Gastroesophageal sphincter (tissue), 4 donors: ENCODE data around the gene OR13J1. TPM values are rescaled to one million over a fixed set of nuclear protein-coding genes. Genes with fewer than 3 reads are reported as not detected.

ENCODE experiments used
- ATAC-seq: fragments of 150-250 bp; one replicate; pipeline ENCODE4 v1.9.1; 2016; ENCODE audit warnings: mild to moderate bottlenecking, moderate library complexity
- H3K27ac ChIP-seq, 4 donors: fragments of 200-600 bp; sonication (generic) in 3 of 4; 1 replicate in 3 of 4; 2 replicates in 1 of 4; pipeline ENCODE4 v1.5.1; 2016 to 2019
- H3K27me3 ChIP-seq: fragments of 200-600 bp; sonication (generic); one replicate; pipeline ENCODE4 v1.5.1; 2019
- H3K36me3 ChIP-seq, 2 donors: fragments of 200-600 bp; sonication (generic); one replicate each; pipeline ENCODE4 v1.5.1; 2019; ENCODE audit warnings: control low read depth in 1 of 2
- H3K4me1 ChIP-seq, 3 donors: fragments of 200-600 bp; sonication (generic); 1 replicate in 2 of 3; 2 replicates in 1 of 3; pipeline ENCODE4 v1.5.1; 2016 to 2019; ENCODE audit warnings: control low read depth in 2 of 3
- H3K4me3 ChIP-seq, 2 donors: fragments of 200-600 bp; sonication (generic); one replicate each; pipeline ENCODE4 v1.5.1; 2019; ENCODE audit warnings: mild to moderate bottlenecking in 1 of 2, moderate library complexity in 1 of 2
- H3K9me3 ChIP-seq, 3 donors: fragments of 200-600 bp; sonication (generic); one replicate each; pipeline ENCODE4 v1.5.1; 2017 to 2019; ENCODE audit warnings: control low read depth in 2 of 3
- EP300 ChIP-seq: sonication (generic); formaldehyde crosslinking; IDR thresholded peaks from one replicate; pipeline ENCODE4 v1.6.1; 2017; ENCODE audit warnings: antibody characterized with exemption, mild to moderate bottlenecking
- POLR2A ChIP-seq, 2 donors: fragments of 450-650 bp; IDR thresholded peaks; one replicate each; pipeline ENCODE4 v1.6.1; 2017; ENCODE audit warnings: antibody characterized with exemption in 2 of 2, mild to moderate bottlenecking in 2 of 2, moderate library complexity in 1 of 2
- POLR2AphosphoS5 ChIP-seq: sonication (generic); formaldehyde crosslinking; IDR thresholded peaks from one replicate; pipeline ENCODE4 v1.6.1; 2017; ENCODE audit warnings: antibody characterized with exemption
- WGBS, 2 donors: methylation state at CpG; one replicate each; pipeline ENCODE4 v1.1.5; 2018; ENCODE audit warnings: low coverage in 1 of 2; 5-methylcytosine and 5-hydroxymethylcytosine counted together
- total RNA-seq, 4 donors: library from RNA; depleted of rRNA; stranded (reverse); fragments of >200 nt; gene quantifications; one replicate each; pipeline ENCODE4 v1.1.0, GENCODE V29; 2016
- TF ChIP-seq, protein P1 (sequence below), 4 experiments: fragments of 200-600 bp in 2 of 4; fragments of 450-650 bp in 2 of 4; sonication (generic) in 1 of 4; IDR thresholded peaks; one replicate each; pipeline ENCODE4 v1.5.1; 2017 to 2019; ENCODE audit warnings: antibody characterized with exemption in 4 of 4, mild to moderate bottlenecking in 2 of 4, moderate library complexity in 2 of 4

The OR13J1 gene, protein sequence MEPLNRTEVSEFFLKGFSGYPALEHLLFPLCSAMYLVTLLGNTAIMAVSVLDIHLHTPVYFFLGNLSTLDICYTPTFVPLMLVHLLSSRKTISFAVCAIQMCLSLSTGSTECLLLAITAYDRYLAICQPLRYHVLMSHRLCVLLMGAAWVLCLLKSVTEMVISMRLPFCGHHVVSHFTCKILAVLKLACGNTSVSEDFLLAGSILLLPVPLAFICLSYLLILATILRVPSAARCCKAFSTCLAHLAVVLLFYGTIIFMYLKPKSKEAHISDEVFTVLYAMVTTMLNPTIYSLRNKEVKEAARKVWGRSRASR
- not detected for total RNA-seq

DNA sequence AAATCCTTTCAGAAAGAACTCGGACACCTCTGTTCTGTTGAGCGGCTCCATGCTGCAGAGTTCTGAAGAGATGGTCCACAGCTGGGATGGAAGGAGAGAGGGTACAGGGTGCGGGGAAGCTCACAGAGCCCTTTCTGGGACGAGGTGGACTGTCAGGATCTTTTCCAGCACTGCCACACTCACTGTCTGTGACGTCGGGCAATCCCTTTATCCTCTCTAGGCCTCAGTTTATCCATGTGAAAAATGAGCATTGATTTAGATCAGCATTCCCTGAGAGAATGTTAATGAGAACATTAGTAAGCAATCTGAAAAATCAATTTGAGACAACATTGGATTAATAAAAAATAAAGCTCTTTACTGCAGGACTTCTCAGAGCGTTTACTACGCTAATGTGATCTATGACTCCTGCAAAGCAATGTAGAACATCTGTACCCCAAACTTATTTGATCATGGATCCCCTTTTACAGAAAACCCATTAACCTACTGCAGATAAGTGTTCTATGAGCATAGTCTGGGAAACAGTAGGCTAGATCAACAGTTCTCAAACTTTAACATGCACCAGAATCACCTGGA, at the start of gene OR13J1:
OR13J1 (minus strand) TSS at position 51 of the 573 bp plus-strand sequence; CDS start at position 51, 0 bp downstream.
- Histone ChIP-seq H3K36me3 (no peaks in the 10 kb centered on the region), H3K9me3 (no peaks in the 10 kb centered on the region), H3K4me3 (no peak within 1 kb of the TSS), H3K27me3 (peaks cover 8% of the 10 kb centered on the region), H3K27ac (no peak within 1 kb of the TSS), H3K4me1 (no peaks in the 10 kb centered on the region)
- ATAC-seq, result no peak
- TF ChIP-seq, protein P1, sequence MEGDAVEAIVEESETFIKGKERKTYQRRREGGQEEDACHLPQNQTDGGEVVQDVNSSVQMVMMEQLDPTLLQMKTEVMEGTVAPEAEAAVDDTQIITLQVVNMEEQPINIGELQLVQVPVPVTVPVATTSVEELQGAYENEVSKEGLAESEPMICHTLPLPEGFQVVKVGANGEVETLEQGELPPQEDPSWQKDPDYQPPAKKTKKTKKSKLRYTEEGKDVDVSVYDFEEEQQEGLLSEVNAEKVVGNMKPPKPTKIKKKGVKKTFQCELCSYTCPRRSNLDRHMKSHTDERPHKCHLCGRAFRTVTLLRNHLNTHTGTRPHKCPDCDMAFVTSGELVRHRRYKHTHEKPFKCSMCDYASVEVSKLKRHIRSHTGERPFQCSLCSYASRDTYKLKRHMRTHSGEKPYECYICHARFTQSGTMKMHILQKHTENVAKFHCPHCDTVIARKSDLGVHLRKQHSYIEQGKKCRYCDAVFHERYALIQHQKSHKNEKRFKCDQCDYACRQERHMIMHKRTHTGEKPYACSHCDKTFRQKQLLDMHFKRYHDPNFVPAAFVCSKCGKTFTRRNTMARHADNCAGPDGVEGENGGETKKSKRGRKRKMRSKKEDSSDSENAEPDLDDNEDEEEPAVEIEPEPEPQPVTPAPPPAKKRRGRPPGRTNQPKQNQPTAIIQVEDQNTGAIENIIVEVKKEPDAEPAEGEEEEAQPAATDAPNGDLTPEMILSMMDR (IDR thresholded peaks at IDR 0.05), result no peak
- TF ChIP-seq POLR2A (IDR thresholded peaks at IDR 0.05) (no peak), EP300 (no peak), POLR2AphosphoS5 (no peak)
- WGBS, 2 donors, result 86 to 89% methylated on average over 4 to 8 of the region's 8 CpGs

DNA sequence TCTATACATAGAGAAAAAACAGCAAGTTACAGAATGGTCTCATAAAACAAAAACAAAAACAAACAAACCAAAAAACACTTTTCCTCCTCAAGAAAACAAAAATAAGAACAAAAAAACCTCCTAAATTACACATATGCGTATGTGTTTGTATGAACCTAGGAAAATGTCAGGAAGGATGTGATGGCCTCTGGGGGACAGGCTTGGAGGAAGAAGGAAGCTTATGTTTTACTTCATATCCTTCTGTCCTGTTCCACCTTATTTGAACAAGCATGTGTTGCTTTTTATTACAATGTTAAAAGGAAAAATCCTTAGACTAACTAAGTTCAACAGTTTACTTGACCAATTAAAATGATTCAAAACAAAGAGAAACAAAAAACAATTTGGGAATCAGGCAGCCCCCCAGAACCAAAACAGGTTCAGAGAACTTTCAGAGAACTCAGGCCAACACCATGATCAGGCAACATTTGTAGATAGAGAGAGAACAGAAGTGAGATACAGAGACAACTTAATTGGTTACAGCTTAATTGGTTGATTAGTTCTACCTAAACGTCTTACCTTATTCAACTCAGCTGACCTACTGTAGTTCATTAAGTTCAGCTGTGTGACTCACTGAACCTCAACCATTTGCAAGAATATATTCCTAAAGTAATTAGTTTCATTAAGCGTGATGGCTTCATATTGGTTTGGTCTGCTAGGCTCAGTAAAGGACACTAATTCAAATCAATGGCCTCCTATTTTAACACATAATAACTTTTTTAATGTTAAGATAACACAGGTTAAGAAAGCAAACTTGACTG, 49.2 kb upstream of the OR13J1 start:
- WGBS, 2 donors, result 70 to 74% methylated on average over 2 to 3 of the region's 3 CpGs
- peak overlapping the region in 3 of 4 donors; percentile 20 to 64 (median 48) for H3K27ac ChIP-seq
- TF ChIP-seq, protein P1 (IDR thresholded peaks at IDR 0.05), result no peak
- no peak for TF ChIP-seq EP300
- TF ChIP-seq POLR2AphosphoS5, result no peak
- no peak for TF ChIP-seq POLR2A (IDR thresholded peaks at IDR 0.05)
- no peak for ATAC-seq
- no peaks in the 10 kb centered on the region for H3K27me3 ChIP-seq
- no peaks in the 10 kb centered on the region for H3K9me3 ChIP-seq
- no peak overlapping the region for H3K4me3 ChIP-seq
- H3K36me3 ChIP-seq, result no peaks in the 10 kb centered on the region
- H3K4me1 ChIP-seq, result peaks cover 7 to 49% (median 15%) of the 10 kb centered on the region in 3 donors

DNA sequence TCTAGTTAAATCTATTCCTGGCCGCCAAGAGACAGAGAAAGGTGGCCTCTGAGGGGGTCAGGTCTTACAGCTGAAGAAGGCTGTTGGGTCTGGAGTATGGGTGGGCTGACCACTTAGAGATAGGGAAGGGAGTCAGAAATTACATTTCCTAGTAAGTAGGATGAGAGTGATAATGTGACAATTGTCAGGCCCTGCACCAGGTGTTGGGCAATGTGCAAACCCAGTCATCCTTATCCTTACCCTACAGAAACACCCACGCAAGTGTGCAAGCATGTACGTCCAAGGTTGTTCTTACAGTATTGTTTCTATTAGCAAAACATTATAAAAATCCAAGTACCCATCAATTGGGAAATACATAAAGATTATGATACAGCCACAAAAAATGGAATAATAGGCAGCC, 48.6 kb upstream of the OR13J1 start:
- ATAC-seq, result no peak
- Histone ChIP-seq H3K4me3 (no peak overlapping the region), H3K4me1 (peaks cover 4 to 44% (median 11%) of the 10 kb centered on the region in 3 donors), H3K27me3 (no peaks in the 10 kb centered on the region), H3K36me3 (no peaks in the 10 kb centered on the region), H3K27ac (peak overlapping the region in 3 of 4 donors; percentile 20 to 64 (median 41)), H3K9me3 (no peaks in the 10 kb centered on the region)
- 67 to 73% methylated on average over 3 of the region's 3 CpGs for WGBS, 2 donors
- TF ChIP-seq EP300 (no peak), POLR2A (IDR thresholded peaks at IDR 0.05) (no peak), POLR2AphosphoS5 (no peak)
- TF ChIP-seq, protein P1 (IDR thresholded peaks at IDR 0.05), result no peak

DNA sequence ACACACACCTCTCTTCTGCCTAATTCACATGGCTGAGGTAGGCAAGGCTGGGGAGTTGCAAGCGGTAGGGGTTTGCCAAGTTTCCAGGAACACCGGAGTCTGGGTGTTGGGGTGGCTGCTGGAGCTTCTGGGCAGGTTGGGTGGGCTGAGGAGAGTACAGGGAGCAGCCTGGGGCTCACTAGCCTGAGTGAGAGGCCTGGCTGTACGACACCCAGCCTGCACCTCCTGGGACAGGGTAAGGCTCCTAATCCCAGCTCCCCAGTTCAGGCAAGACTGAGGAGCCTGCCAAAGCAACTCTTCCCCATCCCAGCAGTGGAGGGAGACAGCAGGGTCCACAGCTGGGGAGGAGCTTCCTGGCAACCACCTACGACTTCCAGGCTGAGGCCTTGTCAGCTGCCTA, 47.1 kb upstream of the OR13J1 start:
- H3K9me3 ChIP-seq, result no peaks in the 10 kb centered on the region
- H3K27ac ChIP-seq, result peak overlapping the region in 3 of 4 donors; percentile 33 to 64 (median 42)
- no peak for ATAC-seq
- WGBS, 2 donors, result 89% methylated on average over 2 of the region's 4 CpGs; no CpG with 5 or more reads in 1 of the 2 donors
- TF ChIP-seq POLR2A (IDR thresholded peaks at IDR 0.05), result no peak
- no peak for TF ChIP-seq EP300
- TF ChIP-seq, protein P1 (IDR thresholded peaks at IDR 0.05), result no peak
- TF ChIP-seq POLR2AphosphoS5, result no peak
- no peaks in the 10 kb centered on the region for H3K27me3 ChIP-seq
- no peak overlapping the region for H3K4me3 ChIP-seq
- peaks cover 0 to 44% (median 5%) of the 10 kb centered on the region in 3 donors for H3K4me1 ChIP-seq
- H3K36me3 ChIP-seq, result no peaks in the 10 kb centered on the region
